Measurements from ENCODE around the gene SNHG17. TPM values are rescaled to one million over a fixed set of nuclear protein-coding genes. Genes with fewer than 3 reads are reported as not detected.
A peak's percentile ranks its signal among the peaks of the same experiment; 100 is the strongest.

Gene SNHG17
- total and polyA plus RNA-seq, 12 donors, result 4.2 to 25.9 (median 6.7) TPM

GRCh38 chr20:38421915-38422314, 13.2 kb downstream of the SNHG17 start:
- peaks cover 0 to 99% (median 63%) of the 10 kb centered on the region in 9 donors for H3K36me3 ChIP-seq
- H3K9me3 ChIP-seq, result no peaks in the 10 kb centered on the region
- TF ChIP-seq, protein P1, sequence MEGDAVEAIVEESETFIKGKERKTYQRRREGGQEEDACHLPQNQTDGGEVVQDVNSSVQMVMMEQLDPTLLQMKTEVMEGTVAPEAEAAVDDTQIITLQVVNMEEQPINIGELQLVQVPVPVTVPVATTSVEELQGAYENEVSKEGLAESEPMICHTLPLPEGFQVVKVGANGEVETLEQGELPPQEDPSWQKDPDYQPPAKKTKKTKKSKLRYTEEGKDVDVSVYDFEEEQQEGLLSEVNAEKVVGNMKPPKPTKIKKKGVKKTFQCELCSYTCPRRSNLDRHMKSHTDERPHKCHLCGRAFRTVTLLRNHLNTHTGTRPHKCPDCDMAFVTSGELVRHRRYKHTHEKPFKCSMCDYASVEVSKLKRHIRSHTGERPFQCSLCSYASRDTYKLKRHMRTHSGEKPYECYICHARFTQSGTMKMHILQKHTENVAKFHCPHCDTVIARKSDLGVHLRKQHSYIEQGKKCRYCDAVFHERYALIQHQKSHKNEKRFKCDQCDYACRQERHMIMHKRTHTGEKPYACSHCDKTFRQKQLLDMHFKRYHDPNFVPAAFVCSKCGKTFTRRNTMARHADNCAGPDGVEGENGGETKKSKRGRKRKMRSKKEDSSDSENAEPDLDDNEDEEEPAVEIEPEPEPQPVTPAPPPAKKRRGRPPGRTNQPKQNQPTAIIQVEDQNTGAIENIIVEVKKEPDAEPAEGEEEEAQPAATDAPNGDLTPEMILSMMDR (IDR thresholded peaks at IDR 0.05), result no peak
- DNase-seq, result no peak
- no peaks in the 10 kb centered on the region for H3K27me3 ChIP-seq
- no peak overlapping the region for H3K4me3 ChIP-seq
- intact Hi-C loops (cut with DNase I), result no loop called here
- peaks cover 0 to 29% (median 13%) of the 10 kb centered on the region in 9 donors for H3K4me1 ChIP-seq
- WGBS, 2 donors, result 75 to 78% methylated on average over 10 of the region's 10 CpGs
- ATAC-seq, result no peak
- peak overlapping the region in 2 of 10 donors; percentile 10 to 32 for H3K27ac ChIP-seq

DNA sequence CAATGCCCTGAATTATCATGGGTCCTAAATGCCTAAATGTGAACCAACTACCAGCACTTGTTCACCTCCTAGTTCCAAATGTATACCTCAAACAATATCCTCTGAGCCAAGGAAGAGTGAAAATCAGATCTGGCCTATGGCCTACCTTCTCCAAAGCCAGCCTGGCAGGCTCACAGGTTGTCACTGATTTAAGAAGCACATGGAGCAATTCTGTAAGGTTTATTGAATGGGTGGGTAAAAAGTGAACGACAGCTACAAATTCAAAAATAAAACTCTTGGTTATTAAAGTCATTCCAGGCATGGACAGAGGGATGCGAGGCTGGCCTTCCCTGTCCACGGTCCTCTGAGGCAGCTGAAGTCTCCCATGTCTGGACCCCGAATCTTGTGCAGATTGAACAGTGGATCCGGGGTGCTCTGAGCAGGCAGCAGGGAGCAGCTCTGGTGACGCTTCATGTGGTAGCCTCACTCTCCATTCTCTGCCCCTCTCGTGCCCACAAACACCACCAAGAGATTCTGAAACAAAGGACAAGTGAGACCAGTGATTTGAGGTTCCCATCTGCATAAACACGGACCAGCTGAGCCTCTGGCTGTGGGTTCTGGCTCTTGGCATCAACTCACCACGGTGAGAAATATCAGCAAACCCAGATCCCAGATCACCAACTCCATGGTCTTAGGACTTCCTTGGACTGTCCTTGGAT, 14.6 kb downstream of the SNHG17 start:
- Histone ChIP-seq H3K27me3 (no peaks in the 10 kb centered on the region), H3K4me3 (no peak overlapping the region), H3K4me1 (peaks cover 0 to 29% (median 13%) of the 10 kb centered on the region in 9 donors), H3K36me3 (peaks cover 0 to 100% (median 52%) of the 10 kb centered on the region in 9 donors), H3K9me3 (no peaks in the 10 kb centered on the region), H3K27ac (peak overlapping the region in 2 of 10 donors; percentile 1 to 10)
- DNase-seq (no peak), ATAC-seq (no peak)
- intact Hi-C loops (cut with DNase I), result no loop called here
- WGBS, 2 donors, result 92 to 93% methylated on average over 9 of the region's 9 CpGs
- TF ChIP-seq, protein P1 (IDR thresholded peaks at IDR 0.05), result no peak

- no peaks in the 10 kb centered on the region for H3K27me3 ChIP-seq
- 38 to 49% methylated on average over 4 of the region's 4 CpGs for WGBS, 2 donors
- intact Hi-C loops (cut with DNase I), result no loop called here
These were observed 16.5 kb downstream of the SNHG17 start for GRCh38 chr20:38418509-38419204.

GRCh38 chr20:38414769-38415450, 20.2 kb downstream of the SNHG17 start:
- ATAC-seq, result no peak
- TF ChIP-seq, protein P1 (IDR thresholded peaks at IDR 0.05), result no peak
- Histone ChIP-seq H3K27ac (no peak overlapping the region), H3K27me3 (no peaks in the 10 kb centered on the region), H3K4me3 (no peak overlapping the region), H3K4me1 (peaks cover 0 to 15% (median 10%) of the 10 kb centered on the region in 9 donors), H3K36me3 (peaks cover 0 to 98% (median 10%) of the 10 kb centered on the region in 9 donors), H3K9me3 (no peaks in the 10 kb centered on the region)
- no peak for DNase-seq
- WGBS, 2 donors, result 96% methylated on average over 14 of the region's 14 CpGs
- intact Hi-C loops (cut with DNase I), result no loop called here

More at GRCh38 chr20:38418509-38419204, 16.5 kb downstream of the SNHG17 start:
- TF ChIP-seq, protein P1 (IDR thresholded peaks at IDR 0.05), result no peak
- H3K27ac ChIP-seq, result peak overlapping the region in 2 of 10 donors; percentile 6 to 51
- peak; percentile 53 to 65 for DNase-seq
- no peaks in the 10 kb centered on the region for H3K9me3 ChIP-seq
- peak; percentile 76 to 86 (median 83) for ATAC-seq
- peaks cover 0 to 99% (median 33%) of the 10 kb centered on the region in 9 donors for H3K36me3 ChIP-seq
- H3K4me1 ChIP-seq, result peaks cover 0 to 28% (median 13%) of the 10 kb centered on the region in 9 donors
- H3K4me3 ChIP-seq, result no peak overlapping the region
